Stimulated activated CD8-positive, alpha-beta memory T cell treated with anti-CD3 and anti-CD28 coated beads, Interleukin-12 subunit alpha, Interleukin-12 subunit beta, amount 100 ng/mL, for 1 hour (primary cell): ENCODE measurements around the gene MCRS1.
"Not testable (repeated sequence)": the region's sequence is repeated elsewhere in the genome, so short reads cannot be mapped to it uniquely, and the experiment has no call there.

Experiments used
- DNase-seq: peaks from one replicate; pipeline ENCODE4 v3.0.0-alpha.2; 2020; ENCODE audit warnings: low read depth

The MCRS1 gene

DNA sequence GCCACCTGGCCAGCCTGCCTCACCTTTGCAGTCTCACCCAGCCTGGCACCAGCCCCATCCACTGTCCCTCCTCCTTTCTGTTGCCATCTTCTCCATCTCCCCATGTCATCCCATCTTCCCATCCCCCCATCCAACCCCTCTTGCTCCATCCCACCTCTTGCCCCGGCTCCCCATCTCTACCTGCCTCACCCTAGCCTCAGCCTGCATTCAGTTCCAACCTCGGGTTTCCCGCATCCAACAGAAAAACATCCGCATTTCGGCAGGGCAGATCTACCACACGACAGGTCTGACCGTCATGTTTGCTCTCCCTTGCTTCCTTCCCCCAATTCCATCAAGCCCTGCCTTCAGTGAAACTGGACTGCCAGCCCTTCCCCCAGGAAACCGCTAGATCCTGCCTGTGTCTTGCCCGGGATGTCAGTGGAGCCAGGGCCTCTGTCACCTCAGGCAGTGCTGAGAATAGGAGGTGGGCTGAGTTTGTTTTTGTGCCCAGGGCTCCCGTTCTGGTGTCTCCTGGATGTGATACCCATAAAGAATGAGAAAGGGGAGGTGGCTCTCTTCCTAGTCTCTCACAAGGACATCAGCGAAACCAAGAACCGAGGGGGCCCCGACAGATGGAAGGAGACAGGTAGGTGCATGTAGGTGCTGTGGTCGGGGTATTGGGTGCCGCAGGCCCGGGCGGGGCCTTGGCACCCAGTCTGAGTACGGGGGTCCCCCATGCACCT lies 26.6 kb downstream of the MCRS1 start:
- DNase-seq: no peak

- no peak for DNase-seq
Measured at GRCh38 chr12:49540229-49541139, 27.5 kb downstream of the MCRS1 start.

DNA sequence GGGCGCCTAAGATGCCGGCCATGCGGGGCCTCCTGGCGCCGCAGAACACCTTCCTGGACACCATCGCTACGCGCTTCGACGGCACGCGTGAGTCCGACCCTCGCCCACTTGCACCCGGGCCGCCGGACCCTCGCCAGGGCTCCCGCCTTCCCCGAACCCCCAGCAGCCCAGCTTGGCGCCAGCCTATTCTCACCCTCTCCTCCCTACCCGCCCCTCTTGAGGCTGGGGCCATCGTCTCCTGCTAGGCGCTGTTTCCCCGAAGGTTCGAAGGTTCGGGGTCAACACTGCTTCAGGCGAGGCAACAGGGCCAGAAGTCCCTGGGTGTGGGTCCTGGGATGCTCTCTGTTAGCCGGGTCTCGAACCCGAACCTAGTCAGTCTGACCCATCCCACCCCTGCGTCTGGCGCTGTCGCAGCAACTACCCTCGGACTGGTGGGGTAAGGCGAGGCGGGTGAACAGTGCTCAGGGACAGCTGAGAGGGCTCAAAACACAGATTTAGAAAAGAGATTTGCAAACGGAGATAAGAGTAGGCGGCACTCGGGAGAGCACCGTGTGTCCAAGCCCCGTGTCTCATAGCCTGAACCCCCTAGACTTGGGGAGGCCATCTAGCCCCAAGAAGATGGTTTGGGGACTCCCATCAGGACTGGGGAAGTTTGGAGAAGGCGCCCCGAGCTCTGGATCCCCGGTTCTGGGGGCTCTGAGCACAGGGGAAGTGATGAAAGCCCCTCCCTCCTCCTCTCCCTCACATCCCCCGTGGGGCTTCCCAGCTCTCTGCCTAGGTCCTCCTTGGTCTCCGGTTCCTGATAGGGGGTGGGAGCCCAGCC lies 28.3 kb downstream of the MCRS1 start:
- DNase-seq: no peak

- DNase-seq: peak; percentile 81
Measured at GRCh38 chr12:49538510-49539403, 29.2 kb downstream of the MCRS1 start, which contains the start of gene KCNH3. TSS of gene KCNH3 (plus strand) at chr12:49539030. CDS start at chr12:49539417, 387 bp downstream.

DNA sequence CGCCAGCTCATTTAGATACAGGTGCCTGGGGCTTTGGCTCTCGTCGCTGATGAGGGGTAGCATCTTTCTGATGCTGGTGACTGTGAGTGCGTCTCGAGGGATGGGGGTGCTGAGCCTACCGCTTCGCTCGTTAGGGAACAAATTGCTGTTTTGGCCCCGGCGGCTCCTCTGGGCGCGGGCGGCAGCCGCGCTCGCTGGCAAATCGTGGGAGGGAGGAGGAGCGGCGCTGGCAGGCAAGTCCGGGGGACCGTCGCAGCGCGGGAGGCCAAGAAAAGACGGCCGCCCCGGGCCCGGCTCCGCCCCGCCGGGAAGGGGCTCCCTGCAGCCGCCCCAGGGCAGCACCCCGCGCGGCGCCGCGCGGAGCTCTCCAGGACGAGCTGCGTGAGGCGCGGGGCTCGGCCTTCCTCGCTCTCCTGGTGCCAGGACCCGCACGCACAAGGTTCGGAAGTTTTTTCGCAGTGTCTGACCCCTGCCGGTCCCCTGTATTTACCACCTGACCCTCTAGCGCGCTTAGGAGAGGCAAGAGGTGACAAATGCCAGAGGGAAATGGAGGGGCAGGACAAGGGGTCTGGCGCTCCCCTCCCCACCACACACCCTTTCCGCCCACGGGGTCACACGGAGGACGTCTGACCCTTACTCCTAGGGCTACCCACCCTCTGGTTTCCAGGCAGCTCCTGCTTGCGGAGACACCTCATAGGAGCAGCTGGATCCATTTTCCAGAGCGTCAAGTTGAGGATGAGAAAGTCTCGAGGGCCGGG lies 30.0 kb downstream of the MCRS1 start:
- no peak for DNase-seq

- no peak for DNase-seq
Measured at GRCh38 chr12:49537231-49537751, 30.7 kb downstream of the MCRS1 start.

- DNase-seq: no peak
Measured at GRCh38 chr12:49536526-49537071, 31.3 kb downstream of the MCRS1 start.

- DNase-seq: no peak
Measured at GRCh38 chr12:49535921-49536525, 31.9 kb downstream of the MCRS1 start.

DNA sequence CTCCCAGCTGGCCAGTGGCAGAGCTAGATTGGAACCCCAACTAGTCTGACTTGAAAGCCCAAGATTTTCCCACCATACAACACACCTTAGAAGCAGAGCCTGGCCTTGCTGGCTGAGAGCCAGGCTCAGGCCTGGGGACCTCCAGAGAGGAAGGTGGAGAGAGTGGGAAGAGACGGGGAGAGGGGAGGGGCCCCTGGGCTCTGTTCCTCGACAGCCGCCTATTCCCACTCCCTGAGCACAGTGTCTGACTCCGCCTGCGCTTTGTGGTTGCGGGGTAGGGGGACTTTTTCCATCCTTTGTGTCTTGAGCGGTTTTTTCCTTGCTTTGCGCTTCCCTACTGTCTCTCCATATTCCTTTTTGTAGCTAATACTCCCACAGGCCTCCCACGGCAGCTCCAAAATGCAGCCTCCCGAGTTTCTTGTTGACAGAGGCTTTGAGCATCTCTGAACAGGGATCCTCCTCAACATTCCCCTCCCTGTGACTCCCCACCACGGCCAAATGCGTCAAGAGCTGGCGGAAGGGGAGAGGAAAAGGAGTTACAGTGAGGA lies 33.1 kb downstream of the MCRS1 start:
- no peak for DNase-seq

DNA sequence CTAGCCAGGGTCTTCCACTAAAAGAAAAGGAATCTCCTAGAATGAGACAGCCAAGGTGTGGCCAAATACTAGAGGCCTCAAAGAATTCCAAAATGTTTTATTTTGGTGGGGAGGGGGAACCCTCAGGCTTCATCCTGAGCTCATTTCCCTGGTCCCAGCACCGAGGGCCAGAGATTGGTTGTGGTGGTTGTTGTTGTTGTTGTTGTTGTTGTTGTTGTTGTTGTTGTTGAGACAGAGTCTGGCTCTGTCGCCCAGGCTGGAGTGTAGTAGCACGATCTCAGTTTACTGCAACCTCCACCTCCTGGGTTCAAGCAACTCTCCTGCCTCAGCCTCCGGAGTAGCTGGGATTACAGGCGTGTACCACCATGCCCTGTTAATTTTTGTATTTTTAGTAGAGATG lies 33.8 kb downstream of the MCRS1 start:
- DNase-seq: not testable (repeated sequence)

- no peak for DNase-seq
Measured at GRCh38 chr12:49533331-49533730, 34.6 kb downstream of the MCRS1 start.

DNA sequence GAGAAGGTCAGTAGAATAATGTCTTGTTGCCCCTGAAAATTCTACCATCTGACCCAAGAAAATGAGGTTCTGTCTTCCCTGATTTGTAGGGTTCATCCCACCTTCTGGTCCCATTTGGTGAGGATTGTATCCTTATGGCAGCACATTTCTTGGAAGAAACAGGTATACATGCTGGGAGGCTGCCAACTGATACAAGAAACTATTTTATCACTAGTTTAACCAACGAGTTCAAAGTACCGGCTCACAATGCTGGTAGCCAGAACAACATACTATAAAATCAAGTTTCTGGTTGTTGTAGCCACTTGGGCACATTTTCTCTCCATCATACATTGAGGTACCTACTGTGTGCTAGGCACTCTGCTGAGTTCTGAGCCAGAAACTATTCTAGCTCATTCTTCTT lies 36.2 kb downstream of the MCRS1 start:
- no peak for DNase-seq

DNA sequence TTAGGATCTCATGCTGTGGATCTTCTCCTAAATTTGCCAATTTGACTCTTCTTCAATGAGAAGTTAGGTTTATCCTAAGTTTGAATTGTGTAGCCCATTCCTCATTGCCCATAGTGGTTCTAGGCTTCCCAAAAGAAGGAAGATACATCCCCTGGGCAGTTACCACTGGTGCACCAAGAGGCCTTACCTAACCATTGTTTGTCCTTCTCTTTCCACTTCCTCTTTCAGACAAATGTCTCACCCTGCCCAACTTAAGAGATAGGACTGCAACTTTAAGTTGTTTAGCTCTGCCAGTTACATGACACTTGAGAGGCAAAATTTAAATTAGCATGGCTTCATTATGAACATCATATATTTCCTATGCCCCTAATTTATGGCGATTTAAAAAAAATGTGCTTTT lies 38.5 kb downstream of the MCRS1 start:
- DNase-seq: no peak

DNA sequence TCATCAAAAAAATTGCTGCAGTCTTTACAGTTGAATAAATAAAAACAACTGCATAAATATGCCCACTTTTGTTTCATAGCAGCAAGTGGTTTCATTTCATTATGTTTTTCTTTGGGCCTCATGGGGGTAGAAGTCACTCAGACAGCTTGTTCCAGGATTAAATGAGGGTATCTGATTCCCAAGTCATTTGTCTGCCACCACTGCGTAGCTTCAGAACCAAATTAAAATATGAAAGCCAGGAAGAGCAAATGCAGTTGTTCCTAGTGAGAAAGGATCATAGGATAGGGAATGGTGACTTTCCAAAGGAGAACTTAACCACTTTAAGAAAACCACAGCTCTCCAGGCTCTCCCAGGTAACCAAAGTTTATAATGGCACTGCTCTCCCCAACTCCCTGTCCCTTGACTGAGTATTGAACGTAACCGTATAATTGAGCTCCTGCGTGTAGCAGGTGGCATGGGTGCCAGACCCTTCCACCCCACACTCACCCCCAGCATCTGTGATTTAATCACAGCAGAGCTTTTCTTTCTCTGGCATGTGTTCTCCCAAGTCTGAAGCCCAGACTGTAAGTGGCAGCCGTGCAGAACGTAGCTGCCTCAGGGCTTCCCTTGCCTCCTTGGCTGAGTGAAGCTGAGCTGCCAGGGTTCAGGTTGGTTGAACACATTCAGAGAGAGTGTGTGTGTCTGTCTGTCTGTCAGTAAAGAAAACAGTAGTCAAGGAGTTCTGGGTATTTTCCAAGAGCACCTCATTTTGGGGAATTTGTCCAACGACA lies 40.4 kb downstream of the MCRS1 start:
- DNase-seq: no peak

DNA sequence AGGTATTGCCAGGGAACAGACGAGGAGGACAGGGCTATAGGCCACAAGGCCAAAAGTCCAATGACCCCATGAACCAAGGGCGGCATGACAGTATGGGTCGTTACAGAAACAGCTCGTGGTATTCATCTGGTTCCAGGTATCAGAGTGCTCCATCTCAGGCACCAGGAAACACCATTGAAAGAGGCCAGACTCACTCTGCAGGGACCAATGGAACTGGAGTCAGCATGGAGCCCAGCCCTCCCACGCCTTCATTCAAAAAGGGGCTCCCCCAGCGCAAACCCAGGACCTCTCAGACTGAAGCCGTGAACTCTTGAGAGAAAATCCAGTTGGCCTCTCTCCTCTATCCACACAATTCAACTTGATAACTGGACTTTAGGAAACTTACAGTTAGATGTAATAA lies 42.0 kb downstream of the MCRS1 start:
- DNase-seq: no peak

DNA sequence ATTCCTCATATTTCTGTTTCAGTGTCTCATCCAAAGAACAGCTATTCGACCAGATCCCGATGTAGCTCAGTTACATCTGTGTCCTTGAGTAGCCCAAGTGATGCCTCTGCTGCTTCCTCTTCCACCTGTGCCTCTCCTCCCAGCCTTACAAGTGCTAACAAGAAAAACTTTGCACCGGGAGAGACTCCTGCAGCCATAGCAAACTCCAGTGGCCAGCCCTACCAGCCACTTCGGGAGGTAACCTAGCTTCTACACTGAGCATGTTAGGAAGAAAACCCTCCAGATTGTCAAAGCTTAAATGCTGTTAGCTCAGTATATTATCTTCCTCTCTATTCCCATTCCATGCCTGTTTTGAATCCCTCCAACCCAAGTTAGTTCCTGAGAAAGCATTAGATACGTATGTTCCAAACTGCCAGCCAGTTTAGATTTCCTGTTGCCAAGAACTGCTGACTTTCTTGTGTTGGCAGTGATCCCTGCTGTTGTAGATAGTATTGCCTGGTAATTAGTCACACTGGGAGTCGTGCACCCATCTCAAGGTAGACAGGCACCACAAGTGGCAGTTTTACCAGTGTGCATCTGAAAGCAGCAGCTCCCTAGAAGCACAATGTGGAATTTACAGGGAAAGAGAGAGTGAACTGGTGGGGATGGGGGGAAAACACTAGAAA lies 43.1 kb downstream of the MCRS1 start:
- no peak for DNase-seq

- DNase-seq: no peak
Measured at GRCh38 chr12:49521389-49521788, 46.6 kb downstream of the MCRS1 start.

DNA sequence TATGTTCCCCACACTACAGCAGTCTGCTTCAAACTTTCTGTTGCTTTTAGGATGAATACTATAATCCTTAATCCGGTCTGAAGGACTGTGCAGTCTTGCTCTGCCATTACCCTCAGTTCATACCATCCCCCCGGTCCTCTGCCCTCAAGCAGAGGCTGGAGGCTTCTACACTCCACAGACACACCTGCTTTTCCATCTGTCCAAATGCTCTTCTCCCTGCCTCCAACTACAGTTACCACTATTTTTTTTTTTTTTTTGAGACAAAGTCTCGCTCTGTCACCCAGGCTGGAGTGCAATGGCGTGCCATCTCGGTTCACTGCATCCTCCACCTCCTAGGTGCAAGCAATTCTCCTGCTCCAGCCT lies 48.4 kb downstream of the MCRS1 start:
- no peak for DNase-seq
